Left renal cortex interstitium (tissue), 4 donors: ENCODE measurements around the gene CC2D2A. TPM values are rescaled to one million over a fixed set of nuclear protein-coding genes. Genes with fewer than 3 reads are reported as not detected.
"Not testable (repeated sequence)": the region's sequence is repeated elsewhere in the genome, so short reads cannot be mapped to it uniquely, and the experiment has no call there.

ENCODE experiments used
- DNase-seq, 4 donors: peaks; one replicate each; pipeline ENCODE4 v3.0.0-alpha.2; 2013; ENCODE audit warnings: low read depth in 4 of 4, low spot score in 2 of 4, missing footprints in 1 of 4
- polyA plus RNA-seq, 4 donors: library from polyadenylated mRNA; unstranded; fragments of 120-200 nt; gene quantifications; one replicate each; pipeline ENCODE4 v1.2.1, GENCODE V29; 2013; ENCODE audit not compliant: insufficient read length in 4 of 4

The CC2D2A gene
- polyA plus RNA-seq, 4 donors = 47.6 to 58.2 (median 54.4) TPM

DNA sequence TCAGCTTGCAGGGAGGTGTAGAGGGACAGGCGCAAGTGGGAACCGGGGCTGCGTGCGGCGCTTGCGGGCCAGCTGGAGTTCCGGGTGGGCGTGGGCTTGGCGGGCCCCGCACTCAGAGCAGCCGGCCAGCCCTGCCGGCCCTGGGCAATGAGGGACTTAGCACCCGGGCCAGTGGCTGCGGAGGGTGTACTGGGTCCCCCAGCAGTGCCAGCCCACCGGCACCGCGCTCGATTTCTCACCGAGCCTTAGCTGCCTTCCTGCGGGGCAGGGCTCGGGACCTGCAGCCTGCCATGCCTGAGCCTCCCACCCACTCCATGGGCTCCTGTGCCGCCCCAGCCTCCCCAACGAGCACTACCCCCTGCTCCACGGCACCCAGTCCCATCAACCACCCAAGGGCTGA lies 145.2 kb downstream of the CC2D2A start:
- not testable (repeated sequence) for DNase-seq

DNA sequence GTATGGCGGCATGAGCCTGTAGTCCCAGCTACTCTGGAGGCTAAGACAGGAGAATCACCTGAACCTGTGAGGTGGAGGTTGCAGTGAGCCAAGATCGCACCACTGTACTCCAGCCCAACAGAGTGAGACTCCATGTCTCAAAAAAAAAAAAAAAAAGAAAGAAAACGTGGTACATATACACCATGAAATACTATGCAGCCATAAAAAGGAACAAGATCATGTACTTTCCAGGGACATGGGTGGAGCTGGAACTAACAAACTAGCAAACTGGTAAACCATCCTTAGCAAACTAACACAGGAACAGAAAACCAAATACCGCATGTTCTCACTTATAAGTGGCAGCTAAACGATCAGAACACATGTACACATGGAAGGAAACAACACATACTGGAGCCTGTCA lies 147.7 kb downstream of the CC2D2A start:
- DNase-seq = not testable (repeated sequence)

DNA sequence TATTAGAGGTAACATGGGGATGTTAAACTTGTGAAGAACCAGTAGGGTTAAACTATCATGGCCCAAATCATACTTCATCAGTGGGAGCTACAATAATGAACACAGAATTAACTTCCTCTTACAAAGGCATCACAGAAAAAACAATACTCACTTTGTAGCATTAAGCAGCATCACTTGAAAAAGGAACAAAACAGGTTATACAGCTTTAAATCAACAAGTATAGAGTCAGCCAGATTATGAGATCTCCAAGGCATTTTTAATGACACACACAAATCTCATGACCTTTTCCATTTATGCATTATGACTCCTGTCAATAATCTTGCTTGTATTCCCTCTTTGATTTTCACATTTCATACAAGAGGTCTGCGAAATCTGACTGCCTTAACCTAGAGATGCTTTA lies 167.1 kb downstream of the CC2D2A start:
- DNase-seq = no peak

DNA sequence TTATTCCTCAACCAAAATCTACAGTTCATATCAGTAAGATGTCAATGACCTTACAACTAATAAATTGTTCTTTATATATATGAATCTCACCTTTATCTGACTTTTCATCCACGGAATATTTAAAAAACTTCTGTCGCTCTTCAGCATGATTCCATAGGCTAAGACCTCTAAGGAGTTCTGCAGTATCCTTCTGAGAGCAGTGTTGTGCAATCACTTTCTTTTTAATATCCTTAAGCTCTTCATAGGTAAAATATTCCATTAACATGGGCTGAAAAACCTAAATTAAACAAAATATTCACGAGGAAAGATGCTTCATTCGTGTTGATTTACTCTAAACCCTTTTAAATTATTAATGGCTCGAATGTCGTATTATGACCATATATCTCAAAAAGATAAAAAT lies 168.7 kb downstream of the CC2D2A start:
- no peak for DNase-seq

DNA sequence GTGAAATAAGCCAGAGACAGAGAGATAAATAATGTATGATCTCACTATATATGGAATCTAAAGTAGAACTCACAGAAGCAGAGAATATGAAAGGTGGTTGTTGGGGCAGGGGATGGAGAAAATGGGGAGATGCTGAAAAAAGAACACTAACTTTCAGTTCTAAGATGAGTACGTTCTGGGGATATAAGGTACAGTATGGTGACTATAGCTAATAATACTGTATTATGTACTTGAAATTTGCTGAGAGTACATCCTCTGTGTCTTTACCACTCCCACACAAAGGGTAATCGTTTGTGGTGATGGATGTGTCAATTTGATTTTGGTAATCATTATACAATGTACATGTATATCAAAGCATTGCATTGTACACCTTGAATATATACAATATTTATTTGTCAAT lies 178.9 kb downstream of the CC2D2A start:
- DNase-seq = no peak

DNA sequence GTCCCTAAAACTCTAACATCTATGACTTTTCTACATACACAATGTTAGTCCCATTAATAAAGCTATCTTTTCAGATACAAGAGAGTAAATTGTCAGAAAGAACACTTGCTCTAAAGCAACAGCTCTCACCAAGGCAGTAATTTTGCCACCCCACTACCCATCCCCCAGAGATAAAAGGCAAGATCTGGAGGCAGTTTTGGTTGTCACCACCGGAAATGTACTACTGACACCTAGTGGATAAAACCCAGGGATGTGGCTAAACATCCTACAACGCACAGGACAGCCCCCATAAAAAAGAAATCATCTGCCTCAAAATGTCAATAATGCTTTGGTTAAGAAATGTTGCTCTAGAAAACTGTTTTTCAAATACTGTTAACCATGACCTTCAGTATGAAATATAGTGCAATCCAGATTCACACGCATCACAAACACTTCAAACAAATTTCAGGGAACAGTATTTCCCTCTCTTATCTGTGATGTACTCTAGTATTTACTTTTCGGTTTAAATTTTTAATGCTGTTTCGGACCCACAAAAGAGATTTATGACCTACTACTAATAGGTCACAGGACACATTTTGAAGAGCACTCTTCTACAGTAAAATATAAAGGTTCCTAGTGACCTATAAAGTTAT lies 180.3 kb downstream of the CC2D2A start:
- peak in 2 of 4 donors; percentile 20 to 43 for DNase-seq

Other genes starting within 250 kb of the CC2D2A start
- gene C1QTNF7, start 41.8 kb upstream of the CC2D2A start, polyA plus RNA-seq = 10 to 100 TPM; 22.4 to 25.6 (median 23.9) TPM
- gene FBXL5, start 185.5 kb downstream of the CC2D2A start, polyA plus RNA-seq = 100 to 1,000 TPM; 108 to 141 (median 119) TPM
- gene FAM200B, start 211.9 kb downstream of the CC2D2A start, polyA plus RNA-seq = 10 to 100 TPM; 66.7 to 72.9 (median 71.7) TPM
- 10 to 100 TPM; 11.7 to 16.1 (median 14.6) TPM for gene BST1, start 233.2 kb downstream of the CC2D2A start, polyA plus RNA-seq